NB4 (cell line): ENCODE data around the gene MPZL1.
A peak's percentile ranks its signal among the peaks of the same experiment; 100 is the strongest.

ENCODE experiments used
- DNase-seq: peaks from one replicate; pipeline ENCODE4 v3.0.0; 2010; ENCODE audit warnings: low read depth
- H3K4me3 ChIP-seq: one replicate; pipeline ENCODE4 v1.5.1; 2011; ENCODE audit warnings: mild to moderate bottlenecking, low read depth, low read length, moderate library complexity
- MYC ChIP-seq: IDR thresholded peaks from 2 replicates; pipeline ENCODE4 v1.6.1; 2011; ENCODE audit warnings: low read depth, low read length
- POLR2A ChIP-seq: IDR thresholded peaks from 2 replicates; pipeline ENCODE4 v1.6.1; 2011; ENCODE audit warnings: mild to moderate bottlenecking; ENCODE audit not compliant: insufficient read length; ENCODE audit errors: extremely low read depth
- TF ChIP-seq, protein P1 (sequence below): IDR thresholded peaks from one replicate; pipeline ENCODE4 v1.5.1; 2012; ENCODE audit warnings: low read depth, low read length
- TF ChIP-seq, protein P2 (sequence below): IDR thresholded peaks from 2 replicates; pipeline ENCODE4 v1.6.1; 2011; ENCODE audit warnings: low read depth, low read length

The MPZL1 gene

DNA sequence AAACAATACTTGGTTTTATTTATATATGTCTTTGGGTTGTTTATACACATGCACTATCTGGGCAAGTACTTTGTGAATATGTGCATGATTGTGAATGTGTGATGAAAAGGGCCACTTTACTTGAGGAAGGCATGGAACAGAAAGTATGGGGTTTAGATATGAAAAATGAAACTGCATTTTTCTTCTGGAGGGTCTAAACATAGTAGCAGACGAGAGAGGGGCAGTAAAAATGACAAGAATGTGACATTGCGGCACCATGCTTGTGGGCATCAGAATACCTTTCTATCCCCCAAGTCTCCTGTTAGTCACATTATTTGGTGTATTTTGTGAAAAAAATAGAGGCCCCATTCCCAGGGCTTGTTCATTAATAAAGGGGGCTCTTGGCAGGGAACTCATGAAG, 15.4 kb upstream of the MPZL1 start:
- TF ChIP-seq MYC: no peak
- TF ChIP-seq, protein P1, sequence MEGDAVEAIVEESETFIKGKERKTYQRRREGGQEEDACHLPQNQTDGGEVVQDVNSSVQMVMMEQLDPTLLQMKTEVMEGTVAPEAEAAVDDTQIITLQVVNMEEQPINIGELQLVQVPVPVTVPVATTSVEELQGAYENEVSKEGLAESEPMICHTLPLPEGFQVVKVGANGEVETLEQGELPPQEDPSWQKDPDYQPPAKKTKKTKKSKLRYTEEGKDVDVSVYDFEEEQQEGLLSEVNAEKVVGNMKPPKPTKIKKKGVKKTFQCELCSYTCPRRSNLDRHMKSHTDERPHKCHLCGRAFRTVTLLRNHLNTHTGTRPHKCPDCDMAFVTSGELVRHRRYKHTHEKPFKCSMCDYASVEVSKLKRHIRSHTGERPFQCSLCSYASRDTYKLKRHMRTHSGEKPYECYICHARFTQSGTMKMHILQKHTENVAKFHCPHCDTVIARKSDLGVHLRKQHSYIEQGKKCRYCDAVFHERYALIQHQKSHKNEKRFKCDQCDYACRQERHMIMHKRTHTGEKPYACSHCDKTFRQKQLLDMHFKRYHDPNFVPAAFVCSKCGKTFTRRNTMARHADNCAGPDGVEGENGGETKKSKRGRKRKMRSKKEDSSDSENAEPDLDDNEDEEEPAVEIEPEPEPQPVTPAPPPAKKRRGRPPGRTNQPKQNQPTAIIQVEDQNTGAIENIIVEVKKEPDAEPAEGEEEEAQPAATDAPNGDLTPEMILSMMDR: no peak
- TF ChIP-seq, protein P2, sequence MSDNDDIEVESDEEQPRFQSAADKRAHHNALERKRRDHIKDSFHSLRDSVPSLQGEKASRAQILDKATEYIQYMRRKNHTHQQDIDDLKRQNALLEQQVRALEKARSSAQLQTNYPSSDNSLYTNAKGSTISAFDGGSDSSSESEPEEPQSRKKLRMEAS: no peak
- TF ChIP-seq POLR2A: no peak
- H3K4me3 ChIP-seq: no peak overlapping the region
- DNase-seq: no peak

DNA sequence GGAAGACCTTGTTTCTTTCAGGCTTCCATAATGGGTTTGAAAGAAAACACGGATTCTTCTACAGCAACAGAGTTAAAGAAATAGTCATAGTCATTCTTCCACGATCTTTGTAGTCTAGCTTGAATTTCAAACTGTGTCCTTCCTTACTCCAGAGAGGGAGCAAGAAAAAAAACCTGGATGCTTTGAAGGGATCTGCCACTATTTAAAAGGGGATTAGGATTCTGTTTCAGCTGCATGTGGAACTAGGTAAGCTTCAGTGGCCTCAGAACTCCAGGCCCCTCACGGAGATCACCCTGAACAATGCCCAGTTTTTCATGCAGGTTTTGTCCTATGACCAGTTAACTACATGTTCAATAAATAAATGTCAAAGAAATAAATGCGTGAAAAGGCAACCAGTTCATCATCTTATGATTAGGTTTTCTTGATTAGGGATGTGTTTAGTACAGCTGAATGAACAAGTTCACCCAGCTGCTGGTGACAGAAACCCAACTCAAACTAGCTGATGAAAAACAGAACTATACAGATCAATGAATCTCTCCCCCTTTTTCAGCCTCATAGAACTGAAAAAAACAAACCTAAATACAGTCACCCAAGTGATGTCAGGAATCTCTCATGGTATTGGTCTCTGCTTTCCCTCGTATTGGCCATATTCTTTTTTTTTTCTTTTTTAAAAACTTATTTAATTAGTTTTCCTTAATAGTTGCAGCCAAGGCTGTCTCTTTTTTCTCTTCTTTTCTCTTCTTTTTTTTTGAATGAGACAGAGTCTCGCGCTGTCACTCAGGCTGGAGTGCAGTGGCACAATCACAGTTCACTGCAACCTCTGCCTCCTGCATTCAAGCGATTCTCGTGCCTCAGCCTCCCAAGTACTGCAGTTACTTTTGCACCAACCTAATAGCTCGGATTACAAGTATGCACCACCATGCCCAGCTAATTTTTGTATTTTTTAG, 14.6 kb upstream of the MPZL1 start:
- H3K4me3 ChIP-seq: no peak overlapping the region
- TF ChIP-seq, protein P2: no peak
- no peak for DNase-seq

DNA sequence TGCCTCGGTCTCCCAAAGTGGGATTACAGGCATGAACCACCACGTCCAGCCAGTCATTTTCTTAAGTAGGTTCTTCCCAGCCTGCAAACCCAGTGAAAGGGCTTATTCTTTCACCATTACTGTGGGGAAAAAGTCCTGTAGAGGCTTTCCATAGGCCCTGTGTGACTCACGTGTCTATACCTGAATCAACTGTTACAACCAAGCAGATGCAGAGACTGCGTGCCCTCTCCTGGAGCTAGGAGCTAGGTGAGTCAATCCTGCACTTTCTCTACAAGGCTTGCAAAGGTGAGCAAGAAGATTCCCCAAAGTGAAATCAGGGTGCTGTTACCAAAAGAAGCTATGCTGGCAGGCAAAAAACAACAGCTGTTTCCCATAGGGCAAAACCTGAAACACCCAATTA, 13.8 kb upstream of the MPZL1 start:
- DNase-seq: no peak
- no peak overlapping the region for H3K4me3 ChIP-seq
- no peak for TF ChIP-seq POLR2A
- TF ChIP-seq, protein P1: no peak
- TF ChIP-seq, protein P2: no peak
- TF ChIP-seq MYC: no peak

DNA sequence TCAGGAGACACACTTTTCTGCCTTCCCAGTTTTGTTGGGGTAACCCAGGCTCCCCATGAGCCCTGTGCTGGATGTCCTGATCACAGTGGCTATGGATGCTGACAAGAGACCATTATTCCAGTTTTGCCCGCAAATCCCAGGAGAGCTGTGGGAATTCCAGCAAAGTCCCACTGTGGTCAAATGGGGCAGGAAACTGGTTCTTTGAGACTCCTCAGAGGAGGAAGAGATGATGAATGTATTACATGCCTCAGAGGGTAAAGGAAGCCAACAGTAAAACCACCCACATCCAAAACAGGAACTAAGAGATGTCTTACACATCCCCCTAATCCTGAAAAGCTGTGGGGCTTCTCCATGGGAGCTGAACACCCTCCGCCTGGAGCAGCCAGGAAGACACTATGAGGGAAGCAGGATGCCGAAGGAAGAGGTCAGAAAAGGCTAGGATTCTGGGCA, 12.8 kb upstream of the MPZL1 start:
- DNase-seq: peak; percentile 62
- no peak overlapping the region for H3K4me3 ChIP-seq
- no peak for TF ChIP-seq MYC
- TF ChIP-seq, protein P1: no peak
- no peak for TF ChIP-seq POLR2A
- TF ChIP-seq, protein P2: no peak

DNA sequence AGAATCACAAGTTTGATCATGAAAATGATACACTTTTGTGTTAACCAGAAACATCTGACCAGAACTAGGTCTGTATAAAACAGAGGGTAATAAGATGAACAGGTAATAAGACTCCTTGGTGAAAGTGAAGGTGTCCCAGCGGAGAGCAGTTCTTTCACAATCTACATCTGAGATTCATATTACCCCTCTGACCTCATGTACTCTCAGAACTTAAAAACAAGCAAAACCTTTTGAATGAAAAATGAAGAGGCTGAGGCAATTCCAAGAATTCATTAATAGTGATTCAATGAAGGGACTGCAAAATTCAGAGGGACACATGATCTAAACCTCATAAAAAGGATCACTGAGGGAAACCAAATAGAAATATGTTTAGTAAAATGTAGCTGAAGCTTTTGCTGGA, 10.9 kb upstream of the MPZL1 start:
- no peak for DNase-seq
- TF ChIP-seq MYC (no peak), POLR2A (no peak)
- TF ChIP-seq, protein P1: no peak
- TF ChIP-seq, protein P2: no peak

DNA sequence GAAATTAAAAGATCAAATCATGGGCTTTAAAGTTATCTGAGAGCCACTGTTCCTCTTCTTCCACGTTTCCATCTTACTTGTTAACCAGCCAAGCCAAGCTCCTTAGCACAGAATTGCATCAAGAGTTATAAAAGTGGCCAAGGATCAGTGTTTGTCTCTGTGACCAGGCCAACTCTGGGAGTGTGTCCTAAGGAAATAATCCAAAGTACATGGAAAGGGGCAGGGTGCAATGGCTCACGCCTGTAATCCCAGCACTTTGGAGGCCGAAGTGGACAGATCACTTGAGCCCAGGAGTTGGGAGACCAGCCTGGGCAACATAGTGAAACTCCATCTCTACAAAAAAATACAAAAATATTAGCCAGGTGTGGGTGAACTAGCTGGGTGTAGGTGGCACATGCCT, 10.0 kb upstream of the MPZL1 start:
- H3K4me3 ChIP-seq: no peak overlapping the region
- TF ChIP-seq MYC (no peak), POLR2A (no peak)
- TF ChIP-seq, protein P1: no peak
- TF ChIP-seq, protein P2: no peak
- no peak for DNase-seq

More for the DNA sequence above, 10.9 kb upstream of the MPZL1 start:
- no peak overlapping the region for H3K4me3 ChIP-seq
